ENCODE measurements around the gene DCBLD2. TPM values are rescaled to one million over a fixed set of nuclear protein-coding genes. Genes with fewer than 3 reads are reported as not detected.

The DCBLD2 gene
- total and polyA plus RNA-seq, 2 of the 13 experiments (the other 11 are each of a cell fraction or from before 2014, with no cell fraction given), result 43.8 to 56.9 TPM

- no peak for TF ChIP-seq RBFOX2 (IDR thresholded peaks at IDR 0.05; ENCODE audit: low read depth, low read length)
- TF ChIP-seq ZGPAT (CRISPR knock-in tag; IDR thresholded peaks at IDR 0.05), result no peak
- TF ChIP-seq KAT2B (IDR thresholded peaks at IDR 0.05; ENCODE audit: borderline replicate concordance, low read depth, low read length), result no peak
Observed at GRCh38 chr3:98886525-98886924, 15.0 kb downstream of the DCBLD2 start (continued).

DNA sequence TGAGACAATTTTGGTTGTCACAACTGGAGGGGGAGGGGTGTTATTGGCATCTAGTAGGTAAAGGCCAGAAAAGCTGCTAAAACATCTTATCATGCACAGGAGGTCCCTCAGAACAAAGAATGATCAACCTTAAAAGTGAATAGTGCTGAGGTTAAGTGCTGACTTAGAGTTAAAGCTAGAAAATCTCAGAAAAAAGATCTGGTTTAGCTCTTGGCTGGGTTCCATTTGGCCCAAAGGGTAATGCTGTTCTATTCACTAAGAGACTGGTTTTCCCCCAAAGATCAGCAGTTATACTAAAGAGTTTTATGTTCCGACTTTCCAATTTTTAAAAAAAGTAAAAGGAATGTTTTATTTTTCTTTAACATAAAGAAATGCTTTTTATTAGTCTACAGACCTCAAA, 15.6 kb downstream of the DCBLD2 start:
- Histone ChIP-seq H3K4me1 (ENCODE audit: insufficient read depth, low read length) (peaks cover 24% of the 10 kb centered on the region), H3K4me3 (replicated peaks in 1 of 3; ENCODE audit: insufficient read depth in 1 of 3, low read depth in 2 of 3, low read length in 3 of 3) (no peak overlapping the region), H3K79me2 (ENCODE audit: insufficient read depth, low read length) (peaks cover 40% of the 10 kb centered on the region), H2AFZ (ENCODE audit: low read length) (no peak overlapping the region), H3K9ac (ENCODE audit: insufficient read depth, low read depth, low read length) (no peak overlapping the region), H3K36me3 (replicated peaks in 1 of 2; ENCODE audit: control insufficient read depth in 1 of 2, insufficient read depth in 2 of 2, low read length in 2 of 2) (no peaks in the 10 kb centered on the region; a peak in 1 of 5 replicates), H3K27ac (ENCODE audit: extremely low read length, insufficient read depth, low read length) (no peak overlapping the region), H3K4me2 (ENCODE audit: low read depth, low read length) (no peak overlapping the region), H3K27me3 (ENCODE audit: control insufficient read depth in 1 of 2, insufficient read depth in 2 of 2, low read length in 2 of 2) (no peaks in the 10 kb centered on the region; a peak in 1 of 5 replicates), H3K9me3 (ENCODE audit: low read length) (no peaks in the 10 kb centered on the region), H4K20me1 (ENCODE audit: insufficient read depth, low read length) (peaks cover 6% of the 10 kb centered on the region; the same call in 1 of the 2 replicates)
- CTCF ChIA-PET (ENCODE audit: low intra/inter-chr PET ratio, low total read pairs), result no interaction called here
- no peak for TF ChIP-seq SIX4 (CRISPR knock-in tag; IDR thresholded peaks at IDR 0.05)
- no peak for TF ChIP-seq FOXC1 (CRISPR knock-in tag; IDR thresholded peaks at IDR 0.05; ENCODE audit: borderline replicate concordance)
- no peak for TF ChIP-seq FOSL2 (CRISPR knock-in tag; IDR thresholded peaks at IDR 0.05)
- TF ChIP-seq ZNF605 (CRISPR knock-in tag; IDR thresholded peaks at IDR 0.05), result no peak
- TF ChIP-seq ZNF326 (CRISPR knock-in tag; IDR thresholded peaks at IDR 0.05; ENCODE audit: borderline replicate concordance), result no peak
- no peak for TF ChIP-seq BCLAF1 (IDR thresholded peaks at IDR 0.05)
- TF ChIP-seq NR0B2 (CRISPR knock-in tag; IDR thresholded peaks at IDR 0.05), result no peak
- no peak for TF ChIP-seq RBFOX2 (IDR thresholded peaks at IDR 0.05; ENCODE audit: low read depth, low read length)
- no peak for TF ChIP-seq TARDBP (CRISPR knock-in tag; IDR thresholded peaks at IDR 0.05)
- TF ChIP-seq NRL (CRISPR knock-in tag; IDR thresholded peaks at IDR 0.05; ENCODE audit: borderline replicate concordance), result no peak
- ATAC-seq, result no peak
- no peak for FAIRE-seq
- POLR2A ChIA-PET, result no interaction called here
- in situ Hi-C loops (cut with HindIII; ENCODE audit: extremely low pct_ligation_motif_present, low pct_unique_long_range_greater_than_20kb), result no loop called here
- DNase-seq (ENCODE audit: low spot score), result no peak
- WGBS (ENCODE audit: low lambda C conversion rate), result 95% methylated on average over 1 of the region's 1 CpG
- BruUV-seq (replicated peaks), result no TSS peak
- intact Hi-C loops (cut with micrococcal nuclease; ENCODE audit: unreplicated experiment), result no loop called here

Data from HepG2 (cell line).